Endothelial cell of umbilical vein (primary cell): ENCODE data around the gene CACNG5. TPM values are rescaled to one million over a fixed set of nuclear protein-coding genes. Genes with fewer than 3 reads are reported as not detected.

ENCODE experiments used
- BruUV-seq: library from RNA; stranded (reverse); fragments of 400-500 nt; replicated peaks from 2 replicates; lab custom pipeline; 2021; lab: Mats Ljungman, UMichigan
- CTCF ChIA-PET: fragments of 300-600, 350-600 bp; sonication (Branson Sonifier 250); formaldehyde crosslinking; loops from one replicate; lab custom pipeline; 2021; ENCODE audit warnings: antibody characterized with exemption, inconsistent platforms; lab: Charles Lee
- POLR2A ChIA-PET: fragments of 300-600, 350-600 bp; sonication (Branson Sonifier 250); formaldehyde crosslinking; loops from one replicate; lab custom pipeline; 2021; ENCODE audit warnings: antibody characterized with exemption, inconsistent platforms; lab: Charles Lee
- DNase-seq: peaks from one replicate; pipeline ENCODE4 v3.0.0-alpha.2; 2011; ENCODE audit warnings: low read depth, low spot score
- FAIRE-seq: peaks from 2 replicates; lab custom pipeline; 2011; peaks lifted over from hg19 to GRCh38; lab: Jason Lieb, UNC
- H2AFZ ChIP-seq: 2 replicates; pipeline ENCODE4 v1.6.0; 2012; ENCODE audit warnings: low read depth, low read length, control low read depth, inconsistent platforms
- H3K27ac ChIP-seq: 2 replicates; pipeline ENCODE4 v1.5.1; 2011; ENCODE audit warnings: low read depth, mild to moderate bottlenecking, control low read depth, low read length, moderate library complexity; ENCODE audit not compliant: insufficient read depth
- H3K27me3 ChIP-seq, 2 experiments: 2 replicates each; pipeline versions ENCODE4 v1.6.0 to v1.6.1; 2011; ENCODE audit warnings: low read length in 2 of 2, mixed read lengths in 1 of 2; ENCODE audit not compliant: control insufficient read depth in 2 of 2, insufficient read depth in 2 of 2
- H3K36me3 ChIP-seq, 2 experiments: 2 replicates in 1 of 2; 3 replicates in 1 of 2; pipeline ENCODE4 v1.5.1; 2011; ENCODE audit warnings: low read length in 2 of 2, mild to moderate bottlenecking in 1 of 2, moderate library complexity in 1 of 2; ENCODE audit not compliant: control insufficient read depth in 2 of 2, insufficient read depth in 2 of 2; ENCODE audit errors: extremely low read depth in 1 of 2
- H3K4me1 ChIP-seq: 3 replicates; pipeline ENCODE4 v1.5.1; 2011; ENCODE audit warnings: mild to moderate bottlenecking, low read length; ENCODE audit not compliant: control insufficient read depth, insufficient read depth; ENCODE audit errors: extremely low read depth
- H3K4me2 ChIP-seq: 2 replicates; pipeline ENCODE4 v1.6.1; 2011; ENCODE audit warnings: low read length, control low read depth, mixed read lengths; ENCODE audit not compliant: insufficient read depth
- H3K4me3 ChIP-seq, 3 experiments: fragments of 200-600 bp in 1 of 3; sonication (generic), shearing (Covaris generic) in 1 of 3; replicated peaks in 1 of 3; 2 replicates each; pipeline ENCODE4 v1.5.1; 2011 to 2016; ENCODE audit warnings: control low read depth in 3 of 3, low read length in 3 of 3, mild to moderate bottlenecking in 2 of 3, inconsistent platforms in 1 of 3, low read depth in 1 of 3, moderate library complexity in 1 of 3; ENCODE audit not compliant: insufficient read depth in 1 of 3
- H3K79me2 ChIP-seq: 2 replicates; pipeline ENCODE4 v1.6.0; 2012; ENCODE audit warnings: low read length, inconsistent platforms; ENCODE audit not compliant: control insufficient read depth, insufficient read depth
- H3K9ac ChIP-seq: replicated peaks from 2 replicates; pipeline ENCODE3; 2011; ENCODE audit warnings: low read length, control low read depth; ENCODE audit not compliant: insufficient read depth; ENCODE audit errors: extremely low read depth
- H3K9me1 ChIP-seq: replicated peaks from 3 replicates; pipeline ENCODE4 v1.6.0; 2011; ENCODE audit warnings: mild to moderate bottlenecking, low read length; ENCODE audit not compliant: control insufficient read depth, insufficient read depth; ENCODE audit errors: extremely low read depth
- H3K9me3 ChIP-seq: replicated peaks from 2 replicates; pipeline ENCODE4 v1.5.1; 2012; ENCODE audit warnings: low read length, inconsistent platforms; ENCODE audit not compliant: control insufficient read depth, insufficient read depth
- H4K20me1 ChIP-seq: replicated peaks from 2 replicates; pipeline ENCODE3; 2011; ENCODE audit warnings: mild to moderate bottlenecking, low read length; ENCODE audit not compliant: control insufficient read depth, insufficient read depth; ENCODE audit errors: extremely low read depth
- EZH2 ChIP-seq: IDR thresholded peaks from 2 replicates; pipeline ENCODE4 v1.6.1; 2012; ENCODE audit warnings: borderline replicate concordance, low read depth, mild to moderate bottlenecking, moderate library complexity, low read length, inconsistent platforms; ENCODE audit not compliant: severe bottlenecking
- FOS ChIP-seq: IDR thresholded peaks from 2 replicates; pipeline ENCODE4 v1.6.1; 2011; ENCODE audit warnings: mild to moderate bottlenecking, low read length, moderate library complexity, borderline replicate concordance; ENCODE audit not compliant: insufficient read depth
- GATA2 ChIP-seq: IDR thresholded peaks from 2 replicates; pipeline ENCODE4 v1.7.0; 2011; ENCODE audit warnings: low read depth, mild to moderate bottlenecking, moderate library complexity, mixed read lengths, low read length; ENCODE audit not compliant: insufficient read length, insufficient read depth
- JUN ChIP-seq: IDR thresholded peaks from 2 replicates; pipeline ENCODE4 v1.6.1; 2011; ENCODE audit warnings: borderline replicate concordance, low read depth; ENCODE audit not compliant: insufficient read length, insufficient read depth
- MAX ChIP-seq: IDR thresholded peaks from 2 replicates; pipeline ENCODE4 v1.6.1; 2011; ENCODE audit not compliant: insufficient read depth, insufficient read length
- MYC ChIP-seq: IDR thresholded peaks from one replicate; pipeline ENCODE4 v1.6.1; 2011; ENCODE audit warnings: mild to moderate bottlenecking, low read depth, low read length
- POLR2A ChIP-seq: IDR thresholded peaks from 2 replicates; pipeline ENCODE4 v1.6.1; 2012; ENCODE audit warnings: low read depth, mild to moderate bottlenecking, control low read depth, low read length
- POLR2AphosphoS5 ChIP-seq: IDR thresholded peaks from 2 replicates; pipeline ENCODE4 v1.6.1; 2012; ENCODE audit warnings: low read depth, mild to moderate bottlenecking, control low read depth, low read length, moderate library complexity; ENCODE audit not compliant: insufficient read depth
- dilution Hi-C: fragments of 300-500 bp; cut with MboI; formaldehyde crosslinking; loops from one replicate; pipeline ENCODE4 v1.15.0; 2019; ENCODE audit warnings: low sequenced_read_pairs; ENCODE audit not compliant: extremely low pct_ligation_motif_present
- intact Hi-C: fragments of 100-400 bp; cut with micrococcal nuclease; formaldehyde crosslinking; loops from one replicate; pipeline ENCODE4 v1.10.0; 2022
- polyA plus RNA-seq, 4 experiments: library from polyadenylated mRNA; depleted of rRNA in 3 of 4; stranded (reverse) in 3 of 4; unstranded in 1 of 4; fragments of >200 nt; gene quantifications; 2 replicates each; pipeline versions ENCODE4 v1.2.1 to v1.2.3, GENCODE V29; 2011 to 2012; ENCODE audit warnings: missing spikeins in 1 of 4
- total RNA-seq: library from RNA; stranded (reverse); gene quantifications from 2 replicates; pipeline ENCODE4 v1.2.3, GENCODE V29; 2021
- TF ChIP-seq, protein P1 (sequence below), 2 donors: IDR thresholded peaks; 1 replicate in 1 of 2; 2 replicates in 1 of 2; pipeline ENCODE4 v1.5.1; 2011; ENCODE audit warnings: low read length in 2 of 2, mild to moderate bottlenecking in 2 of 2, moderate library complexity in 2 of 2, control low read depth in 1 of 2, inconsistent platforms in 1 of 2, low read depth in 1 of 2; ENCODE audit not compliant: insufficient read depth in 1 of 2; ENCODE audit errors: extremely low read depth in 1 of 2

Gene CACNG5
- total and polyA plus RNA-seq, 2 donors (not counting 3 experiments of a cell fraction or from before 2014, with no cell fraction given): not detected

DNA sequence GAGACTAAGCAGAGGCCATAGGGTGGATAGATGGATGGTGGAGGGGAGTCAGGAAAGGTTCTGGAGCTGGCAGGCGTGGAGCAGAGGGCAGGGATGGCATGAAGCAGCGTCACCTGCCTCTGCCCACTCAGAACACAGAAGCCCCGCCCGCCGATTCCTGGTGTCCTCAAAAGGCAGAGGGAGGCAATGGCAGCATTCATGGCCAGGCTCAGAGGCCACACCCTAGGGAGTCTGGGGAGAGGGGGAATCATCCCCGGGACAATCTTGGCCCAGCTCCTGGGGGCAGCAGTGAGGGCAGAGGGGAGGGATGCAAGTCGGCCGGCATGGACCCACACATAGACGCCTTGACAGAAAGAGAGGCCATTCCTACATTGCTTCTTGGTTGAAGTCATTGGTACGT is 68.9 kb downstream of the CACNG5 start:
- no peaks in the 10 kb centered on the region for H3K36me3 ChIP-seq
- intact Hi-C loops (loop anchor here (10.0 kb wide), 1 partner anchor 1669 kb away; no protein-coding TSS in a partner anchor), dilution Hi-C loops (no loop called here)
- H3K27me3 ChIP-seq: peaks cover 2 to 3% of the 10 kb centered on the region in 2 experiments
- H3K4me1 ChIP-seq: peaks cover 9% of the 10 kb centered on the region
- H3K9ac ChIP-seq: no peak overlapping the region
- no peaks in the 10 kb centered on the region for H3K9me1 ChIP-seq
- ChIA-PET CTCF (interaction anchor here (2.1 kb wide), 1 partner anchor 176 kb away, joined by 8 read pairs; no protein-coding TSS in a partner anchor), POLR2A (no interaction called here)
- FAIRE-seq (no peak), DNase-seq (no peak)
- no peak overlapping the region for H3K4me2 ChIP-seq
- no TSS peak for BruUV-seq
- H3K4me3 ChIP-seq: no peak overlapping the region
- no peak for TF ChIP-seq POLR2A
- no peak for TF ChIP-seq EZH2
- no peak for TF ChIP-seq MAX
- no peak for TF ChIP-seq JUN
- no peak for TF ChIP-seq MYC
- TF ChIP-seq POLR2AphosphoS5: no peak
- TF ChIP-seq FOS: no peak
- TF ChIP-seq, protein P1, sequence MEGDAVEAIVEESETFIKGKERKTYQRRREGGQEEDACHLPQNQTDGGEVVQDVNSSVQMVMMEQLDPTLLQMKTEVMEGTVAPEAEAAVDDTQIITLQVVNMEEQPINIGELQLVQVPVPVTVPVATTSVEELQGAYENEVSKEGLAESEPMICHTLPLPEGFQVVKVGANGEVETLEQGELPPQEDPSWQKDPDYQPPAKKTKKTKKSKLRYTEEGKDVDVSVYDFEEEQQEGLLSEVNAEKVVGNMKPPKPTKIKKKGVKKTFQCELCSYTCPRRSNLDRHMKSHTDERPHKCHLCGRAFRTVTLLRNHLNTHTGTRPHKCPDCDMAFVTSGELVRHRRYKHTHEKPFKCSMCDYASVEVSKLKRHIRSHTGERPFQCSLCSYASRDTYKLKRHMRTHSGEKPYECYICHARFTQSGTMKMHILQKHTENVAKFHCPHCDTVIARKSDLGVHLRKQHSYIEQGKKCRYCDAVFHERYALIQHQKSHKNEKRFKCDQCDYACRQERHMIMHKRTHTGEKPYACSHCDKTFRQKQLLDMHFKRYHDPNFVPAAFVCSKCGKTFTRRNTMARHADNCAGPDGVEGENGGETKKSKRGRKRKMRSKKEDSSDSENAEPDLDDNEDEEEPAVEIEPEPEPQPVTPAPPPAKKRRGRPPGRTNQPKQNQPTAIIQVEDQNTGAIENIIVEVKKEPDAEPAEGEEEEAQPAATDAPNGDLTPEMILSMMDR (IDR thresholded peaks at IDR 0.05; ENCODE audit: extremely low read depth in 1 of 2, insufficient read depth in 1 of 2, low read depth in 1 of 2, low read length in 2 of 2): no peak
- no peak for TF ChIP-seq GATA2
- H3K79me2 ChIP-seq: no peaks in the 10 kb centered on the region
- H2AFZ ChIP-seq: no peak overlapping the region
- H4K20me1 ChIP-seq: no peaks in the 10 kb centered on the region
- no peaks in the 10 kb centered on the region for H3K9me3 ChIP-seq
- H3K27ac ChIP-seq: no peak overlapping the region
